Inflammatory macrophage treated with lipopolysaccharide for 4 hours (primary cell): Measurements from ENCODE around the gene CYP2A6.
A peak's percentile ranks its signal among the peaks of the same experiment; 100 is the strongest.

Source experiments
- DNase-seq: peaks from one replicate; pipeline ENCODE4 v3.0.0-alpha.2; 2020

CYP2A6 gene

GRCh38 chr19:40800339-40800996, 49.8 kb downstream of the CYP2A6 start:
- DNase-seq = no peak

- peak; percentile 52 for DNase-seq
These were observed 50.5 kb downstream of the CYP2A6 start for GRCh38 chr19:40799558-40800338.

- DNase-seq = peak; percentile 100
These were observed 51.3 kb downstream of the CYP2A6 start, which contains the start of gene EGLN2 for GRCh38 chr19:40798683-40799557. TSS of gene EGLN2 (plus strand) at chr19:40799191. CDS start at chr19:40800573, 1,382 bp downstream.

- DNase-seq = peak; percentile 72
These were observed 52.1 kb downstream of the CYP2A6 start for GRCh38 chr19:40797963-40798682.

- DNase-seq = no peak
These were observed 52.9 kb downstream of the CYP2A6 start for GRCh38 chr19:40797166-40797962.
